HepG2 (cell line): ENCODE measurements around the gene PLEKHA6. TPM values are rescaled to one million over a fixed set of nuclear protein-coding genes. Genes with fewer than 3 reads are reported as not detected.
A peak's percentile ranks its signal among the peaks of the same experiment; 100 is the strongest.

Experiments
- ASH2L ChIP-seq: fragments of 300-600, 200-600 bp; sonication (generic); IDR thresholded peaks from 2 replicates; pipeline ENCODE4 v1.7.0; 2017; ENCODE audit warnings: low read depth, mild to moderate bottlenecking, moderate library complexity, mixed read lengths, low read length; ENCODE audit not compliant: insufficient read length
- CCDC6 ChIP-seq: sonication (generic); formaldehyde crosslinking; IDR thresholded peaks from 2 replicates; pipeline ENCODE4 v1.8.1; 2022; ENCODE audit warnings: mild to moderate bottlenecking, missing genetic modification reagents, moderate library complexity
- FOXO1 ChIP-seq: sonication (generic); formaldehyde crosslinking; IDR thresholded peaks from 2 replicates; pipeline ENCODE4 v1.4.0; 2020; ENCODE audit warnings: missing genetic modification reagents
- HOXD1 ChIP-seq: sonication (generic); formaldehyde crosslinking; IDR thresholded peaks from 2 replicates; pipeline ENCODE4 v1.5.0; 2020; ENCODE audit warnings: missing genetic modification reagents
- ISL2 ChIP-seq: sonication (generic); formaldehyde crosslinking; IDR thresholded peaks from 2 replicates; pipeline ENCODE4 v1.5.0; 2020; ENCODE audit warnings: missing genetic modification reagents
- ISX ChIP-seq: sonication (generic); formaldehyde crosslinking; conservative IDR thresholded peaks from 2 replicates; pipeline ENCODE4 v1.5.0; 2020; ENCODE audit warnings: missing genetic modification reagents
- NBN ChIP-seq: fragments of 450-650 bp; conservative IDR thresholded peaks from 2 replicates; pipeline ENCODE4 v1.6.1; 2017
- SOX13 ChIP-seq, 3 experiments: fragments of 450-650 bp in 1 of 3; sonication (generic) in 1 of 3; formaldehyde crosslinking in 1 of 3; IDR thresholded peaks in 2 of 3; conservative IDR thresholded peaks in 1 of 3; 2 replicates each; pipeline versions ENCODE4 v1.5.0 to v1.6.1; 2016 to 2020; ENCODE audit warnings: antibody characterized with exemption in 1 of 3, mild to moderate bottlenecking in 1 of 3, missing compliant biosample characterization in 1 of 3, missing genetic modification reagents in 1 of 3, moderate library complexity in 1 of 3
- SPEN ChIP-seq: sonication (generic); formaldehyde crosslinking; IDR thresholded peaks from 2 replicates; pipeline ENCODE4 v1.5.1; 2020; ENCODE audit warnings: low read depth, mild to moderate bottlenecking, missing genetic modification reagents
- SRF ChIP-seq: IDR thresholded peaks from 2 replicates; pipeline ENCODE4 v1.6.1; 2011; ENCODE audit warnings: mild to moderate bottlenecking, low read depth, low read length, moderate library complexity
- TBP ChIP-seq: sonication (generic); formaldehyde crosslinking; IDR thresholded peaks from 2 replicates; pipeline ENCODE4 v1.5.0; 2020; ENCODE audit warnings: missing genetic modification reagents
- TP53 ChIP-seq: sonication (generic); formaldehyde crosslinking; conservative IDR thresholded peaks from 2 replicates; pipeline ENCODE4 v1.4.0; 2020; ENCODE audit warnings: missing genetic modification reagents
- ZBTB33 ChIP-seq: sonication (generic); formaldehyde crosslinking; IDR thresholded peaks from 2 replicates; pipeline ENCODE4 v1.4.0; 2020; ENCODE audit warnings: missing genetic modification reagents
- ZFP82 ChIP-seq: sonication (generic); formaldehyde crosslinking; IDR thresholded peaks from 2 replicates; pipeline ENCODE4 v1.5.1; 2020; ENCODE audit warnings: mild to moderate bottlenecking, missing genetic modification reagents, borderline replicate concordance
- ZNF136 ChIP-seq: sonication (generic); formaldehyde crosslinking; IDR thresholded peaks from 2 replicates; pipeline ENCODE4 v1.8.1; 2022; ENCODE audit warnings: low read depth, mild to moderate bottlenecking, moderate library complexity, missing genetic modification reagents
- ZNF280D ChIP-seq: sonication (generic); formaldehyde crosslinking; IDR thresholded peaks from 2 replicates; pipeline ENCODE4 v1.5.1; 2020; ENCODE audit warnings: mild to moderate bottlenecking, missing genetic modification reagents
- ZNF292 ChIP-seq: sonication (generic); formaldehyde crosslinking; IDR thresholded peaks from 2 replicates; pipeline ENCODE4 v1.8.1; 2022; ENCODE audit warnings: mild to moderate bottlenecking, low read depth, missing genetic modification reagents, borderline replicate concordance
- ZNF382 ChIP-seq: sonication (generic); formaldehyde crosslinking; IDR thresholded peaks from 2 replicates; pipeline ENCODE4 v1.5.0; 2020; ENCODE audit warnings: missing genetic modification reagents, mild to moderate bottlenecking, borderline replicate concordance
- ZNF383 ChIP-seq: sonication (generic); formaldehyde crosslinking; IDR thresholded peaks from 2 replicates; pipeline ENCODE4 v1.4.0; 2020; ENCODE audit warnings: missing genetic modification reagents, mild to moderate bottlenecking, borderline replicate concordance
- ZNF484 ChIP-seq: sonication (generic); formaldehyde crosslinking; IDR thresholded peaks from 2 replicates; pipeline ENCODE4 v1.5.1; 2020; ENCODE audit warnings: mild to moderate bottlenecking, low read depth, missing genetic modification reagents, borderline replicate concordance
- ZNF549 ChIP-seq: sonication (generic); formaldehyde crosslinking; IDR thresholded peaks from 2 replicates; pipeline ENCODE4 v1.5.0; 2020; ENCODE audit warnings: missing genetic modification reagents
- ZNF616 ChIP-seq: sonication (generic); formaldehyde crosslinking; IDR thresholded peaks from 2 replicates; pipeline ENCODE4 v1.5.0; 2020; ENCODE audit warnings: low read depth, mild to moderate bottlenecking, missing genetic modification reagents
- ZNF761 ChIP-seq: sonication (generic); formaldehyde crosslinking; conservative IDR thresholded peaks from 2 replicates; pipeline ENCODE4 v1.4.0; 2020; ENCODE audit warnings: mild to moderate bottlenecking, missing genetic modification reagents
- ZNF879 ChIP-seq: sonication (generic); formaldehyde crosslinking; IDR thresholded peaks from 2 replicates; pipeline ENCODE4 v1.8.1; 2023; ENCODE audit warnings: missing genetic modification reagents
- polyA plus RNA-seq, 8 experiments: library from polyadenylated mRNA; depleted of rRNA in 3 of 8; stranded (reverse) in 7 of 8; unstranded in 1 of 8; fragments of >200 nt; fragmentation: Illumina TruSeq in 4 of 8; extraction: Trizol in 4 of 8; gene quantifications; 2 replicates each; pipeline versions ENCODE4 v1.2.1 to v1.2.3, GENCODE V29; 2011 to 2016; ENCODE audit warnings: low read depth in 4 of 8, missing spikeins in 1 of 8, mixed read lengths in 1 of 8; ENCODE audit not compliant: insufficient read depth in 1 of 8
- total RNA-seq, 5 experiments: library from RNA; depleted of rRNA; stranded (reverse); fragments of >200 nt; fragmentation: Illumina TruSeq; extraction: Trizol; gene quantifications; 2 replicates each; pipeline ENCODE4 v1.2.3, GENCODE V29; 2016; ENCODE audit warnings: low read depth in 1 of 5
- TF ChIP-seq, protein P1 (sequence below): IDR thresholded peaks from 2 replicates; pipeline ENCODE4 v1.6.1; 2016; ENCODE audit warnings: mild to moderate bottlenecking, missing biosample characterization, missing genetic modification reagents

PLEKHA6 gene
- total and polyA plus RNA-seq, 2 of the 13 experiments (the other 11 are each of a cell fraction or from before 2014, with no cell fraction given) = 5.3 to 11.4 TPM

GRCh38 chr1:204376919-204377799 lies 17.4 kb upstream of the PLEKHA6 start (continued):
- TF ChIP-seq TP53 (no peak), SPEN (CRISPR knock-in tag) (no peak), ZFP82 (CRISPR knock-in tag) (no peak), ZNF292 (CRISPR knock-in tag) (no peak), ZNF136 (CRISPR knock-in tag) (0 out of 2 replicates have a peak, but pooled peaks have one; percentile 43), SOX13 (IDR thresholded peaks at IDR 0.05) (no peak), SOX13 (CRISPR knock-in tag; conservative IDR thresholded peaks at IDR 0.05 in 1 of 2, IDR thresholded peaks at IDR 0.05 in 1 of 2) (peak in 1 of 2 experiments; percentile 25; a peak in 2 of 4 replicates), ISL2 (CRISPR knock-in tag) (no peak), ZNF382 (no peak), TBP (CRISPR knock-in tag) (no peak), HOXD1 (CRISPR knock-in tag) (no peak), ASH2L (peak; percentile 12), ZNF383 (CRISPR knock-in tag) (no peak), ZNF549 (CRISPR knock-in tag) (no peak), CCDC6 (no peak), ZNF879 (no peak), NBN (no peak), ZNF280D (no peak), ZNF616 (CRISPR knock-in tag) (0 out of 2 replicates have a peak, but pooled peaks have one; percentile 15), ZBTB33 (no peak), ZNF761 (CRISPR knock-in tag) (no peak), FOXO1 (no peak), SRF (no peak), ZNF484 (CRISPR knock-in tag) (no peak), ISX (no peak)
- TF ChIP-seq, protein P1, sequence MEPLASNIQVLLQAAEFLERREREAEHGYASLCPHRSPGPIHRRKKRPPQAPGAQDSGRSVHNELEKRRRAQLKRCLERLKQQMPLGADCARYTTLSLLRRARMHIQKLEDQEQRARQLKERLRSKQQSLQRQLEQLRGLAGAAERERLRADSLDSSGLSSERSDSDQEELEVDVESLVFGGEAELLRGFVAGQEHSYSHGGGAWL (CRISPR knock-in tag) = 0 out of 2 replicates have a peak, but pooled peaks have one; percentile 14
